Raji (cell line): ENCODE data around the gene NODAL.

ENCODE experiments used
- POLR2A ChIP-seq: IDR thresholded peaks from 2 replicates; pipeline ENCODE4 v1.6.1; 2011; ENCODE audit warnings: low read depth, low read length, control low read depth; ENCODE audit not compliant: insufficient read depth

Gene NODAL

DNA sequence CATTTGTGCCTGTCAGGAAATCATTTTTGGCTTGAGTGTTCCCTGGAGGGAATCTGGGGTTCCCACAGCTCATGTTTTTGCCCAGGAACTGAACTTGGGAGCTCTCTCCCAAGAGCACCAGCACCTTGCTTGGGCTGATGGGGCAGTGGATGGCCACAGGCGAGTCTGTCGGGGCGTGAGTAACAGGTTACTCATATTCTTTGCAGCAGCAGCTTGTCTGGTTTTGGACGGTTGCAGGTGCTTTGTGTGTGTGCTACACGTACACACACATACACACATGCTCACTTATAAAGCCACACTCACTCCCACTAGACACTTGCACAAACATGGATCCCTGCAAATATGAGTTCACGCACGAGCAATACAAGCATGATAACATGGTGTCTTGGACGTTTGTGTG, 34.2 kb upstream of the NODAL start:
- no peak for TF ChIP-seq POLR2A

DNA sequence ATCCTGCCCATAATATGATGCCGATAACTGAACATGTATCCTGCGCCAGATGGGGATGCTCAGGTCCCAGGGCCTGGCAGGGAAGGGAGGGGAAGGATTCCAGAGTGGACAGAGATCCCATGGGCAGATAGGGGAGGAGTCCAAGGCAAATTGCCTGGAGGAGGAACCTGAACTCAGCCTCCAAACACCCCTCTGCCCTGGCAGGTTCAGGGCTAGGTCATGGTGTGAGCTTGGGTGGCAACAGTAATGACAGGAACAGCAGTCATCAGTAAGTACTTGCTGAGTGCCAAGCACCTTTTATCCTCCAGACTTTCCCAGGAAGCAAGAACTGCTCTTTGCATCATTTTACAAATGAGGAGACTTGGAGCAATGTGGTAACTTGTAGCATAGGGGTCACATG, 33.3 kb upstream of the NODAL start:
- TF ChIP-seq POLR2A: no peak

- no peak for TF ChIP-seq POLR2A
These were observed 31.4 kb upstream of the NODAL start for GRCh38 chr10:70472799-70473454.

DNA sequence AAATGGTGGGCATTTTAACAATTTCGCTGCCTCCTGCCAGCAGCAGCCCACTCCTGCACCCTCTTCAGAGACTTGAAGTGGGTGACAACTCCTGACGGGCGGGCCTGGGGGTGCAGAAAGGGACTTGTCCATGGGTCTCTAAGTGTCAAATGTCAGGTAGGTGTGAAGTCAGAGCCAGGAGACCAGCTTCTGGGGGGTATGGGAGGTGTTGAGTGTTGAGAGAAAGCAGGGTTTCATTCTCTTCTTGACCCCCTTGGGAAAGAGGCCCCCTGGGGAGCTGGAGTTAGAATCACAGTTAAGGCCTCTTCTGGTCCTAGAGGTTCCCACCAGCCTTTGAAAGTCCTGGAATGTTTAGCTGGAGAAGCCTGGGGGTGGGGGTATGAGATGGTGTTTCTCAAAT, 25.5 kb upstream of the NODAL start:
- TF ChIP-seq POLR2A: no peak

DNA sequence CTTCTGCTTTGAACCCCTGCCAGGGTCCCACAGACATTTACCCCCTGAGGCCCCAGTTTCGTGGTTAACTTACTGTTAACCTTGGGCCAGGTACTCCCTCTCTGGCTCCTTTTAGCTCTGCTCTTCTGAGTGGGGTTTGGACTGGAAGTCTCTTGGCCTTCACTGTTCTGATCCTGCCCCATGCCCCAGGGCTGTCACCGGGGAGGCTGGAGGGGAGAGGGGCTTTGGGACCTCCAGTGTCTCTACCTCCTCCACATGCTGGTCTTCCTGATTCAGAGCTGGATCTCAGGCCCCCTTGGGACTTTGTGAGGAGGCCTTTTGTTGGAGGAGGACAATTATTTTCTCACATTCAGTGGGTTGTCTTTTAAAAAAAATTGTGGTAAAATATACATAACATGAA, 24.4 kb upstream of the NODAL start:
- TF ChIP-seq POLR2A: no peak

DNA sequence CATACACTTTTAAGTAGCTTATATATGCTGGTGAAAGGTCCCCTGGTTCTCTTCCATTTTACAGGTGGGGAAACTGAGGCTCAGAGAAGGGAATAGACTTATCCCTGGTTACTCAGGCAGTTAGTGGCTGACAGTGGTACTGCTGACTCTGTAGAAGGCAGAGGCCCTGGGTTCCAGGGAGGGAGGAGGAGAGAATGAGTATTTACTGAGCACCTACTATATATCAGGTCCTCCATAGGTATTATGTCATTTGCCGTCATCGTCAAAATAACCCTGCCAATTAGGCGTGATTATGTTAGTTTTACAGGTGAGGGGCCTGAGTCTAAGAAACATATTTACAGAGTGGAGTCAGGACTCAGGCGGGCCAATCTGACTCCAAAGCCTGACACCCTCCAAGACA, 23.8 kb upstream of the NODAL start:
- TF ChIP-seq POLR2A: no peak

DNA sequence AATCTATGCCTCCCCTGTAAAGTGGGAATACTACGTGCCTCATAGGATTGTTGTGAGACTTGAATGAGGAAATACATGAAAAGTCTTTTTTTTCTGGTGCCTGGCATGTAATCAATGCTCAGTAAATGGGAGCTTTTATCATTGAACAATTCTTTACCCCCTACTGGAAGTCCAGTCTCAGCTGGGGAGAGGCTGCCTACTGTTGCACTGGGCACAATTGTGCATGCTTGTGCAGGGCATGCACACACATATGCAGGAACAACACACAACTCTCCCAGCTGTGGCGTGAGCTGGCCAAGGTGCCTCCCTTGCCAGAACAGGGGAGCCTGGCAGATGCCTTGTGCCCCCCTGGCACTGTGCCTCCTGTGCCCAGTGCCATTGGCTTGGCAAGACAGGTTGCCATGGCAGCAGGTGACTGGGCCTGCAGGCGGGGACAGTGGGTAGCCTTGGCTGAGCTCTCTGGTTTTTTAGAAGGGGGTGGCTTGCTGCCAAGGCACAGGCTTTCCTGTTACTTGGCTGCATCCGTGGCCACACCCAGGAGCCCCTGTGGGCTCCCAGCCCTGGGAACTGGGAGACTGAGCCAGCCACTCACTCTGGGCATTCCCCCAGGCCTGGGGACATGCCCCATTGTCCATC, 21.0 kb upstream of the NODAL start:
- no peak for TF ChIP-seq POLR2A

DNA sequence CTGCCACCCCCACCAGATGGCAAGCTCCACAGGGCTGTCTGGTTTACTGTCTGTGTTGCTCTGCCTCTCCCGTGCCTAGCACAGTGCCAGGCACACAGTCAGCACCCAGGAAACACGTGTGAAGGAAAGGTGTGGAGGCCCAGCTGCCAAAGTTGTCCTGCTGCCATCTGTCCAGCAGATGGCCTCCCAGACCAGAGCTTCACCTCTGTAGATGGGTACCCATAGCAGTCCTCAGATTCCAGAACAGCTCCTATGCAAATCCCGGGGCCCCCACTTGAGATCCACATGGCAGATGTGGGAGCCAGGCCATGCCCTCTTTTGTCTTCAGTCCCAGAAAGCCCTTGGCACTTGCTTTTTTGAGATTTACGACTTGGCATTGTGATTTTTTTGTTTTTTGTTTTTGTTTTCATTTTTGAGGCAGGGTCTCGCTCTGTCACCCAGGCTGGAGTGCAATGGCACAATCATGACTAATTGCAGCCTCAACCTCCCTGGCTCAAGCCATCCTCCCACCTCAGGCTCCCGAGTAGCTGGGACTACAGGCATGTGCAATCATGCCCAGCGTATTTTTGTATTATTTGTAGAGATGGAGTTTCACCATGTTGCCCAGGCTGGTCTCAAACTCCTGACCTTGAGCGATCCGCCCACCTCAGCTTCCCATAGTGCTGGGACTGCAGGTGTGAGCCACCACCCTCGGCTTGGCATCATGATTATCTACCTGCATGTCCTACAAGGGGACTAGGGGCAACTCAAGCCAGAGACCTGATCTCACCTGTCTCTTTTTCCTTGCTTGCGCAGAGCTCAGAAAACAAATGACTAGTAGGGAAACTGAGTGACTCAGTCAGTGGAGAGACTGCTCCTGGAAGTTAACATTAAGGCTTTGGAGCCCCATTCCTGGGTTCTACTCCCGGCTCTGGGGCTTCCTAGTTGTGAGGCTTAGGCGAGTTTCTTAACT, 20.2 kb upstream of the NODAL start:
- no peak for TF ChIP-seq POLR2A

DNA sequence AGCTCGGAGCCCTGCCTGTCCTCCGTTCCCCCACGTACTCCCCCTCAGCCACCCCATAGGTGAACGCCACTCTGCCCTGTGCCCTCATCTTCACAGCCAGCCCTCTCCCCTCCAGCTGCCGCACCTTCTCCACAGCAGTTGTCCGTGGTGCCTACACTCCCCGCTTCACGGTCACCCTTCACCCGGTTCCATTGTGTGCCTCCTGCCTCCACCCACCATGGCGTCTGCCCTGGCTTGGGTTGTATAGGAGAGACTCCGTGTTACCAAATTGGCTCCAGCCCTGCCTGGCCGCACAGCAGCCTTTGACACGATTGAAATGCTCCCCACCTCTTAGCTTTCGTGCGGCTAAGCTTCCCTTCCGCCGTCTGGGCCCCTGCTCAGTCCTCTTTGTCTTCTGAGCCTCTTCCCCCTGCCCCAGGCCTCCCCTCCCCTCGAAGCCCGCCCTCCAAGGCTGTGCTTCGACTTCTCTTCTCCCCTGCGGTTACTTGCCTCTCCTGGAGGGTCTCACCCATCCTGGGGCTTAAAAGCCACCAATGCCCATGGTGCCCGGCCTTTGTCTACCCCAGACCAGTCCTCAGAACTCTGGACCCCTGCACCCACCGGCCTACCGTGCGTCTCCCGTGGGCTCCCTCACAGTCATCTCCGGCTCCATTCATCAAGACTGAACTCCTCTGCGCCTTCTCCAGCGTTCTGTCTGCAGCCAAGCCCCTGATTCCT, 18.5 kb upstream of the NODAL start:
- TF ChIP-seq POLR2A: no peak

- no peak for TF ChIP-seq POLR2A
These were observed 17.7 kb upstream of the NODAL start for GRCh38 chr10:70459061-70459773.

DNA sequence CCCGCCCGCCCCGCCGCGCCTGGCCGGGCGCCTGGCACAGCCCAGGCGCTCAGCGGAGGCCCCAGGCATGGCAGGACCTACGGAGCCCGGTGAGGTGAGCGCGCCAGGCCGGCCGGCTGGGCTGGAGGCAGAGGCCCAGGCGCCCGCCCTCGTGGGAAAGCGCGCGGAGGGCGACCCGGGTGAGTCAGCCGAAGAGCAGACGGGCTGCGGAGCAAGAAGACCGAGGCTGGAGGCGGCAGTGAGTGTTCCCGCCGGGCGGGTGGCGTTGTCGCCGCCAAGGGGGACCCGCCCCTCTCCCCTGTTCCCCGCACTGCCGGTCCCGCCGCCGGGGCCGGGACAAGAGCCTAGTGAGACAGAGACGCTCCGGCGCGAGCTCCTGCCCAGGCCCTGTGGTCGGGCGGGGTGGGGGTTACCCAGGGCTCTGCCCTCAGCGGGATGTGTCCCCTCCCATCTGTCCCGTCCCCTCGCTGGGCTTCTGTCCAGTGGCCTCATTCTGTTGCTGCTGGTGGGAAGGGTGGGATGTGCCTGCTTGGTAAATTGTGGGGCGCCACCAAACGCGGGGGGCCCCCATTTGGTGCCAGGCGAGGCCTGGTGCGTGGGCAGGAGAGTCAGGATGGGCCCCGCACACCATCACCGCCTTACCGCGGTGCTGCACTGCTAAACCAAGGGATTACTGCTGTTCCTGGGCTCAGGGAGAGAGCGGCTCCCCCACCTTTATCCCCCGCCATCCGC, 17.0 kb upstream of the NODAL start:
- TF ChIP-seq POLR2A: no peak

DNA sequence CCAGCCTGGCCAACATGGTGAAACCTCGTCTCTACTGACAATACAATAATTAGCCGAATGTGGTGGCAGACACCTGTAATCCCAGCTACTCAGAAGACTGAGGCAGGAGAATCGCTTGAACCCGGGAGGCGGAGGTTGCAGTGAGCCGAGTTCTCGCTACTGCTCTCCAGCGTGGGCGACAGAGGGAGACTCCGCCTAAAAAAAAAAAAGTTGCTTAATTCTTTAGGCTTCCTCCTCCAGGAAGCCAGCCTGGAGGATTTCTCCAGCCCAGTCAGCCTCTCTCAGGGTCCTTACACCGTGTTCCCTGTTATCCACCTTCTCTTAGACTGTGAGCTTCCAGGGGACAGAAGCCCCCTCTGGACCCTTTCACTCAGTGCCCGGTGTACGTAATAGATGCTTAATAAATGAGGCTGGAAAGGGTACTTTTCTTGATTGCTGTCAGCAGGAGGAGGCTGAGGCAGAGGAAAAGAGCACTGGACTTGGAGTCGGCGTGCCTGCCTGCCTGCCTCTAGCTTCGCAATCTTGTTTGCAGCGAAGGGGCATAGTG, 16.4 kb upstream of the NODAL start:
- TF ChIP-seq POLR2A: no peak

DNA sequence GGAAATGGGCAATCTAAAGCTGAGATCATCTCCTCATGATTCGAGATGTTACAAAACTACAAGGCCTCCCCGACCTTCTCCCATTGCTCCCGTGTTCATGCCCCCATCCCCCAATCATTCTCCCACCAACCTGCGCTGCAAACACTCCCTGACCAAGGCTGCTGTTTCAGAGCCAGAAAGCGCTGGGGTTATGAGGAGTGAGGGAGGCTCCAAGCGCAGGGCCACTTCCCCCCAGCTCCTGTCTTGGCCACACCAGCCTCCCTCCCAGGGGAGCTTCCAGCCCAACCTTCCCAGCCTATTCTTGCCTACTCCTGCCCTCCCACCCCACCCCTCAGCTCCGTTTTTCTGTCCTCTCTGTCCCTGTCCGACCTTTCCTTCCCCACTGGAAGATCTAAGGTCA, 14.7 kb upstream of the NODAL start:
- no peak for TF ChIP-seq POLR2A

- no peak for TF ChIP-seq POLR2A
These were observed 13.7 kb upstream of the NODAL start for GRCh38 chr10:70455213-70455630.
